ENCODE data around the gene CHST9. TPM values are rescaled to one million over a fixed set of nuclear protein-coding genes. Genes with fewer than 3 reads are reported as not detected.

The CHST9 gene
- total and polyA plus RNA-seq, 2 experiments from 2014 or later: 15.5 to 16.8 TPM

GRCh38 chr18:27110319-27110718, 74.8 kb downstream of the CHST9 start:
- TF ChIP-seq ZNF462 (CRISPR knock-in tag; IDR thresholded peaks at IDR 0.05) (no peak), EZH2phosphoT487 (IDR thresholded peaks at IDR 0.05; ENCODE audit: unreplicated experiment) (no peak), CREB1 (CRISPR knock-in tag; IDR thresholded peaks at IDR 0.05; ENCODE audit: low read depth) (no peak), REST (IDR thresholded peaks at IDR 0.05; ENCODE audit: unreplicated experiment) (no peak), NANOG (IDR thresholded peaks at IDR 0.05; ENCODE audit: borderline replicate concordance) (no peak), POLR2AphosphoS5 (IDR thresholded peaks at IDR 0.05; ENCODE audit: low read depth) (no peak), EZH2 (IDR thresholded peaks at IDR 0.05; ENCODE audit: low read depth, unreplicated experiment) (no peak), ZNF331 (CRISPR knock-in tag; IDR thresholded peaks at IDR 0.05; ENCODE audit: low read depth) (no peak), STAT1 (IDR thresholded peaks at IDR 0.05; ENCODE audit: unreplicated experiment) (no peak), JUNB (IDR thresholded peaks at IDR 0.05; ENCODE audit: unreplicated experiment) (no peak), ZNF114 (CRISPR knock-in tag; IDR thresholded peaks at IDR 0.05) (no peak)
- TF ChIP-seq, protein P1, sequence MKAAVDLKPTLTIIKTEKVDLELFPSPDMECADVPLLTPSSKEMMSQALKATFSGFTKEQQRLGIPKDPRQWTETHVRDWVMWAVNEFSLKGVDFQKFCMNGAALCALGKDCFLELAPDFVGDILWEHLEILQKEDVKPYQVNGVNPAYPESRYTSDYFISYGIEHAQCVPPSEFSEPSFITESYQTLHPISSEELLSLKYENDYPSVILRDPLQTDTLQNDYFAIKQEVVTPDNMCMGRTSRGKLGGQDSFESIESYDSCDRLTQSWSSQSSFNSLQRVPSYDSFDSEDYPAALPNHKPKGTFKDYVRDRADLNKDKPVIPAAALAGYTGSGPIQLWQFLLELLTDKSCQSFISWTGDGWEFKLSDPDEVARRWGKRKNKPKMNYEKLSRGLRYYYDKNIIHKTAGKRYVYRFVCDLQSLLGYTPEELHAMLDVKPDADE (IDR thresholded peaks at IDR 0.05): no peak
- TF ChIP-seq, protein P2, sequence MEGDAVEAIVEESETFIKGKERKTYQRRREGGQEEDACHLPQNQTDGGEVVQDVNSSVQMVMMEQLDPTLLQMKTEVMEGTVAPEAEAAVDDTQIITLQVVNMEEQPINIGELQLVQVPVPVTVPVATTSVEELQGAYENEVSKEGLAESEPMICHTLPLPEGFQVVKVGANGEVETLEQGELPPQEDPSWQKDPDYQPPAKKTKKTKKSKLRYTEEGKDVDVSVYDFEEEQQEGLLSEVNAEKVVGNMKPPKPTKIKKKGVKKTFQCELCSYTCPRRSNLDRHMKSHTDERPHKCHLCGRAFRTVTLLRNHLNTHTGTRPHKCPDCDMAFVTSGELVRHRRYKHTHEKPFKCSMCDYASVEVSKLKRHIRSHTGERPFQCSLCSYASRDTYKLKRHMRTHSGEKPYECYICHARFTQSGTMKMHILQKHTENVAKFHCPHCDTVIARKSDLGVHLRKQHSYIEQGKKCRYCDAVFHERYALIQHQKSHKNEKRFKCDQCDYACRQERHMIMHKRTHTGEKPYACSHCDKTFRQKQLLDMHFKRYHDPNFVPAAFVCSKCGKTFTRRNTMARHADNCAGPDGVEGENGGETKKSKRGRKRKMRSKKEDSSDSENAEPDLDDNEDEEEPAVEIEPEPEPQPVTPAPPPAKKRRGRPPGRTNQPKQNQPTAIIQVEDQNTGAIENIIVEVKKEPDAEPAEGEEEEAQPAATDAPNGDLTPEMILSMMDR (conservative IDR thresholded peaks at IDR 0.05; ENCODE audit: low read depth in 2 of 2): no peak
- Mint-ChIP-seq H3K36me3 (ENCODE audit: low read depth) (peaks cover 10% of the 10 kb centered on the region; the same call in 2 of the 3 replicates), H3K27ac (no peak overlapping the region), H3K4me3 (no peak overlapping the region), H3K9me3 (no peaks in the 10 kb centered on the region; the same call in 2 of the 3 replicates), H3K27me3 (ENCODE audit: insufficient read depth, low read depth, poor library complexity) (no peaks in the 10 kb centered on the region), H3K4me1 (peaks cover 5% of the 10 kb centered on the region; the same call in 2 of the 3 replicates)
- Histone ChIP-seq H4K20me1 (replicated peaks; ENCODE audit: insufficient read depth) (no peaks in the 10 kb centered on the region), H3K4me3 (no peak overlapping the region), H3F3A (replicated peaks; ENCODE audit: low read depth) (no peaks in the 10 kb centered on the region), H3K4me1 (ENCODE audit: insufficient read depth) (peaks cover 3% of the 10 kb centered on the region), H3K79me2 (replicated peaks; ENCODE audit: insufficient read depth) (no peaks in the 10 kb centered on the region), H3K36me3 (ENCODE audit: insufficient read depth) (no peaks in the 10 kb centered on the region), H3K27ac (ENCODE audit: low read depth) (no peak overlapping the region), H3K9me2 (ENCODE audit: insufficient read depth) (peaks cover 4% of the 10 kb centered on the region; the same call in 1 of the 2 replicates), H3K27me3 (ENCODE audit: insufficient read depth) (no peaks in the 10 kb centered on the region), H2AFZ (no peak overlapping the region), H3K4me2 (no peak overlapping the region)
- DNase-seq (ENCODE audit: low spot score) (no peak), ATAC-seq (no peak)
